Measurements from ENCODE around the gene FOSL2. TPM values are rescaled to one million over a fixed set of nuclear protein-coding genes. Genes with fewer than 3 reads are reported as not detected.
A peak's percentile ranks its signal among the peaks of the same experiment; 100 is the strongest.

Gene FOSL2
- total RNA-seq, 1 donor from 2014 or later = 213 TPM

GRCh38 chr2:28453396-28453795 is 60.7 kb downstream of the FOSL2 start:
- no peak for TF ChIP-seq POLR2A (IDR thresholded peaks at IDR 0.05)
- TF ChIP-seq CTCF (IDR thresholded peaks at IDR 0.05) = no peak
- TF ChIP-seq POLR2AphosphoS5 (IDR thresholded peaks at IDR 0.05; ENCODE audit: insufficient read depth in 1 of 2, low read depth in 1 of 2) = no peak
- DNase-seq (ENCODE audit: extremely low spot score in 2 of 2) = no peak
- no peaks in the 10 kb centered on the region for H3K9me3 ChIP-seq
- H3K27me3 ChIP-seq = no peaks in the 10 kb centered on the region
- intact Hi-C loops (cut with DNase I) = no loop called here
- no peak overlapping the region for H3K4me3 ChIP-seq
- H3K36me3 ChIP-seq = no peaks in the 10 kb centered on the region
- peaks cover 26% of the 10 kb centered on the region for H3K4me1 ChIP-seq
- H3K27ac ChIP-seq = peak overlapping the region; percentile 46

GRCh38 chr2:28454016-28454930 is 61.6 kb downstream of the FOSL2 start:
- intact Hi-C loops (cut with DNase I) = no loop called here
- peak overlapping the region; percentile 11 for H3K27ac ChIP-seq
- DNase-seq (ENCODE audit: extremely low spot score in 2 of 2) = no peak

DNA sequence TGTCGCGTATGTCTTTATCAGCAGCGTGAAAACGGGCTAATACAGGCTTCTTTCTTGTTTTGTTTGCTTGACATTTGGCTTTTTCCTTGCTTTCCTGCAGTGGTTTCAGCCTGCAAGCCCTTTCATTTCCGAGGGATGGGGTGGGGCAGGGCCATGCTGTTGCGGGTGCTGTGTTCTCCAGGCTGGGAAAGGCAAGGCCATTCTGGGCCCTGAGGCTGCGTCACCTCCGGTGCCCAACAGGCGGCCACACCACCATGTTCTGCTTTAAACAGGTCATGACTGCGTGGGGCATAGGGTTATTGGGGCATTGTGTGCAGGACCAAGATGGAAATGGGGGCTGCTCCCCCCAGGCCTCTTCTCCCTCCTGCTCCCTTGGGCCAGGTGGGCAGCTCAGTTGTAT is 64.6 kb downstream of the FOSL2 start:
- H3K27ac ChIP-seq = no peak overlapping the region
- DNase-seq (ENCODE audit: extremely low spot score in 2 of 2) = no peak
- H3K4me3 ChIP-seq = no peak overlapping the region
- intact Hi-C loops (cut with DNase I) = no loop called here
- no peaks in the 10 kb centered on the region for H3K9me3 ChIP-seq
- TF ChIP-seq POLR2AphosphoS5 (IDR thresholded peaks at IDR 0.05; ENCODE audit: insufficient read depth in 1 of 2, low read depth in 1 of 2) (no peak), CTCF (IDR thresholded peaks at IDR 0.05) (no peak), POLR2A (IDR thresholded peaks at IDR 0.05) (no peak)
- H3K4me1 ChIP-seq = peaks cover 8% of the 10 kb centered on the region
- no peaks in the 10 kb centered on the region for H3K36me3 ChIP-seq
- no peaks in the 10 kb centered on the region for H3K27me3 ChIP-seq

More at GRCh38 chr2:28454016-28454930, 61.6 kb downstream of the FOSL2 start:
- Histone ChIP-seq H3K4me1 (peaks cover 17% of the 10 kb centered on the region), H3K27me3 (no peaks in the 10 kb centered on the region), H3K9me3 (no peaks in the 10 kb centered on the region), H3K4me3 (no peak overlapping the region), H3K36me3 (no peaks in the 10 kb centered on the region)
- TF ChIP-seq POLR2AphosphoS5 (IDR thresholded peaks at IDR 0.05; ENCODE audit: insufficient read depth in 1 of 2, low read depth in 1 of 2) = no peak
- TF ChIP-seq CTCF (IDR thresholded peaks at IDR 0.05) = no peak
- no peak for TF ChIP-seq POLR2A (IDR thresholded peaks at IDR 0.05)

GRCh38 chr2:28461056-28461455 is 68.4 kb downstream of the FOSL2 start:
- Histone ChIP-seq H3K4me1 (no peaks in the 10 kb centered on the region), H3K9me3 (no peaks in the 10 kb centered on the region), H3K27me3 (no peaks in the 10 kb centered on the region), H3K27ac (no peak overlapping the region), H3K36me3 (no peaks in the 10 kb centered on the region), H3K4me3 (no peak overlapping the region)
- intact Hi-C loops (cut with DNase I) = no loop called here
- TF ChIP-seq POLR2AphosphoS5 (IDR thresholded peaks at IDR 0.05; ENCODE audit: insufficient read depth in 1 of 2, low read depth in 1 of 2) (no peak), CTCF (IDR thresholded peaks at IDR 0.05) (no peak), POLR2A (IDR thresholded peaks at IDR 0.05) (no peak)
- DNase-seq (ENCODE audit: extremely low spot score in 2 of 2) = no peak

DNA sequence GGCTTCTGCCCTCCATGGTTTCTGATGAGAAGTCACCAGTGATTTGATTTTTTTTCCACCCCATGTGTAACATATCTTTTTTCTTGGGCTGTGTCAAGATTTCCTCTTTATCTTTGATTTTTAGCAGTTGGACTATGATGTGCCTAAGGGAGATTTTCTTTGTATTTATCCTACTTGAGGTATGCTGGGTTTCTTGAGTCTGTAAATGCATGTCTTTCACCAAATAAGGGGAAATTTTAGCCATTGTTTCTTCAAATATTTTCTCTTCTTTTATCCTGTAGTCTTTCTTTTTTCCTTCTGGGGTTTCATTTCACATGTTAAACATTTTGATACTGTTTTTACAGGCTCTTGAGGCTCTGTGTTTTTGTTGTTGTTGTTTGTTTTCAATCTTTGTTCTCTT is 69.5 kb downstream of the FOSL2 start:
- Histone ChIP-seq H3K9me3 (no peaks in the 10 kb centered on the region), H3K27ac (no peak overlapping the region), H3K4me3 (no peak overlapping the region), H3K27me3 (no peaks in the 10 kb centered on the region), H3K4me1 (no peaks in the 10 kb centered on the region), H3K36me3 (no peaks in the 10 kb centered on the region)
- DNase-seq (ENCODE audit: extremely low spot score in 2 of 2) = no peak
- no peak for TF ChIP-seq CTCF (IDR thresholded peaks at IDR 0.05)
- no peak for TF ChIP-seq POLR2A (IDR thresholded peaks at IDR 0.05)
- TF ChIP-seq POLR2AphosphoS5 (IDR thresholded peaks at IDR 0.05; ENCODE audit: insufficient read depth in 1 of 2, low read depth in 1 of 2) = no peak
- intact Hi-C loops (cut with DNase I) = no loop called here

Measured in vagina (tissue), 2 donors.